ENCODE results near the gene HOXB3. TPM values are rescaled to one million over a fixed set of nuclear protein-coding genes. Genes with fewer than 3 reads are reported as not detected.
A peak's percentile ranks its signal among the peaks of the same experiment; 100 is the strongest.

The HOXB3 gene
- total RNA-seq, 1 donor from 2014 or later, result 93.7 TPM

DNA sequence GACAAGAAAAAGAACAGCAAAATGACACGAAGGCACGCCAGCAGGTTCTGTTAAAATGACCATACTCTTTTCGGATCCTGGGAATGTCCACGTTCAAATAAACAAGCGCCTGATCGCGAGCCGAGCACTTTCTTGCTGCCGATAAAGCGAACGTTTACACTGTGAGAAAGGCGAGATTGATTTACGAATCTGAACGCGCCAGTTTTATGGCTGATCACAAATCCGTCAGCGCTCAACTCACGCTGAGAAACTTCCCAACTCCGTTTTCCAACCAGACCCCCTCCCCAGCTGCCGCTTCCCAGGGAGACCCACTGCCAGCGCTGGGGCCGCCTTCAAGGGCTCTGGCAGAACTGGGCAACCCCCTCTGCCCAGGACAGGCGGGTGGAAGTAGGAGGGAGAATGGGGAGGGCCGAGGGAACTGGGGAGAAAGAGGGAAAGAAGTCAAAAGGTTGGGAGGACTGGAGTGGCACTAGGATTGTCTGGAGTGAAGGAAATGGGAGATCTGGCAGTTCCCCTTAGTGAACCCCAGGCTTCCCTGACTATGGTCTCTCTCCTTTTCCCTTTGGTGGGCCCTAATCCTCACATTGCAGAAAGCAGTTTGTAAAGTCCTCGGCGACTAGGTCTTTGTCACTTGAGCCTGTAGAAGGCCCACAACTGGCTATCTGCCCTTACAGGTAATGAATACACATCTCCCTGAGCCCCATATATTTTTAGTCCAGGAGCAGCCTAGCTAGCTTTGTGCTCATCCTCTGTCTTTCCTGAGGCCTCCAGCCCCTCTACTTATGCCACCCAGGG is 18.8 kb downstream of the HOXB3 start:
- no peaks in the 10 kb centered on the region for H3K9me3 Mint-ChIP-seq

DNA sequence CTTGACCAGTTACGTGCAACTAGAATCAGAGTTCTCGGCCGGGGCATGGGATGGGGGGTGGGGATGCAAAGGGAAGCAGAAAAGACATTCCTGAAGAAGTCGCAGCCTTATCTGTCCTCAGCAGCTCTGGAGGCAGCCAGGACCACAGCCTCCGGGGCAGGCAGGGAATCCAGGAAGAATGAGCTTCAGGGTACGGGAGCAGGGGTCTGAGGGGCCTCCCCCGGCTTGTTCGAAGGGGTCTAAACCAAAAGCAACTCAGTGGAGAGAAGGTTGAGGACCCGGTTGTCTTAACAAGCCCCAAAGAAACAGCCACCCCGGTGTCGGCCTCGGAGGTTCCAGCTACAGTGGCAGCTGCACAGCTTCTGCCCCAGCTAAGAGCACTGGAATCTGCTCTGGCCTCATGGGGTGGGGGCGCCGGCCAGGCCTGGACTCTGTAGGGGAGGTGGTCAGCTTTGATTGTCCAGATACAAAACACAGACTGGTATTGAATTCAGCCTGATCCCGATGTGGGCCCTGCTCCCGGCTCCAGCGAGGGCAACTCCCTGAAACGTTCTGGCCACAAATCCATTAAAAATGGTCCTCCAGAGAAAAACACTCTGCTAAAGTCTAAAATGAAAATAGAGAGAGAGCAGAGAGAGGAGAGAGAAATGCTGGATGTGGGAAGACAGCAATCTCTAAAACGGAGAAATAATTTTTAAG is 19.6 kb downstream of the HOXB3 start:
- Mint-ChIP-seq H3K27ac (no peak overlapping the region), H3K4me1 (ENCODE audit: unreplicated experiment) (peaks cover 43% of the 10 kb centered on the region), H3K9me3 (no peaks in the 10 kb centered on the region), H3K27me3 (peaks cover 49% of the 10 kb centered on the region), H3K36me3 (peaks cover 18% of the 10 kb centered on the region), H3K4me3 (no peak overlapping the region)
- DNase-seq (ENCODE audit: extremely low spot score, unreplicated experiment), result no peak
- TF ChIP-seq, protein P1, sequence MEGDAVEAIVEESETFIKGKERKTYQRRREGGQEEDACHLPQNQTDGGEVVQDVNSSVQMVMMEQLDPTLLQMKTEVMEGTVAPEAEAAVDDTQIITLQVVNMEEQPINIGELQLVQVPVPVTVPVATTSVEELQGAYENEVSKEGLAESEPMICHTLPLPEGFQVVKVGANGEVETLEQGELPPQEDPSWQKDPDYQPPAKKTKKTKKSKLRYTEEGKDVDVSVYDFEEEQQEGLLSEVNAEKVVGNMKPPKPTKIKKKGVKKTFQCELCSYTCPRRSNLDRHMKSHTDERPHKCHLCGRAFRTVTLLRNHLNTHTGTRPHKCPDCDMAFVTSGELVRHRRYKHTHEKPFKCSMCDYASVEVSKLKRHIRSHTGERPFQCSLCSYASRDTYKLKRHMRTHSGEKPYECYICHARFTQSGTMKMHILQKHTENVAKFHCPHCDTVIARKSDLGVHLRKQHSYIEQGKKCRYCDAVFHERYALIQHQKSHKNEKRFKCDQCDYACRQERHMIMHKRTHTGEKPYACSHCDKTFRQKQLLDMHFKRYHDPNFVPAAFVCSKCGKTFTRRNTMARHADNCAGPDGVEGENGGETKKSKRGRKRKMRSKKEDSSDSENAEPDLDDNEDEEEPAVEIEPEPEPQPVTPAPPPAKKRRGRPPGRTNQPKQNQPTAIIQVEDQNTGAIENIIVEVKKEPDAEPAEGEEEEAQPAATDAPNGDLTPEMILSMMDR (conservative IDR thresholded peaks at IDR 0.05), result no peak

More for the DNA sequence above, 18.8 kb downstream of the HOXB3 start:
- TF ChIP-seq, protein P1 (conservative IDR thresholded peaks at IDR 0.05), result no peak
- H3K36me3 Mint-ChIP-seq, result peaks cover 18% of the 10 kb centered on the region
- no peak for DNase-seq (ENCODE audit: extremely low spot score, unreplicated experiment)
- H3K27ac Mint-ChIP-seq, result no peak overlapping the region
- H3K4me3 Mint-ChIP-seq, result no peak overlapping the region
- H3K4me1 Mint-ChIP-seq (ENCODE audit: unreplicated experiment), result peaks cover 43% of the 10 kb centered on the region
- peaks cover 52% of the 10 kb centered on the region for H3K27me3 Mint-ChIP-seq

DNA sequence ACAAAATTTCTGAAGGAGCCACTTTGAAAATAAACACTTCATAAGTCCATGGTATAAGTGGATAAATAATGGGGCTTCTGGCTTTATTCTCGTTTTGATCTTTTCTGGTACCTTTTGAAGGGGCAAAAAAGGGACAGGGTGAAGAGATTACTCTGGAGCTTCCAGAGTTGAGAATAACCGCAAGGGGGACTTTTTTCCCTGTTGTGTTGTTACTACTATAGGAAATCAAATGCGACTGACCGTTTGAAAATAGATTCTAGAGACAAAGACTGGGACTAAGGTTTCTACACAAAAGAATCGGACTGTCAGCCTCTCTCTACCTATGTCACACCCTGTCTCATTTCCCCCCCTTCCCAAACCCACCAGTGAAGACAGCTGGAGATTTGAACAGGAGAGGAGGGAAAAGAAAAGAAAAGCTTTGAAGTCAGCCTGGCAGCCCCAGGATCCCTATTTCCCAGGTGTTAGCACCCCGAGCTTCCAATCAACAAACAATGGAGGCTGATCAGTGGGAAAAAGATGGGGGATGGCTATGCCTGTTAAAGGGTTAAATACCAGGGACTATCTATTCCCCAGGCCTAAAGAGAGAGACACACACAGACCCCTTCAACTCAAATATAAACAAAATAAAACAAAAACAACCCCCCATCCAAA is 20.2 kb downstream of the HOXB3 start:
- H3K36me3 Mint-ChIP-seq, result peaks cover 18% of the 10 kb centered on the region
- TF ChIP-seq, protein P1 (conservative IDR thresholded peaks at IDR 0.05), result peak; percentile 49
- no peak overlapping the region for H3K27ac Mint-ChIP-seq
- no peak overlapping the region for H3K4me3 Mint-ChIP-seq
- peaks cover 39% of the 10 kb centered on the region for H3K4me1 Mint-ChIP-seq (ENCODE audit: unreplicated experiment)
- DNase-seq (ENCODE audit: extremely low spot score, unreplicated experiment), result no peak
- no peaks in the 10 kb centered on the region for H3K9me3 Mint-ChIP-seq
- peaks cover 45% of the 10 kb centered on the region for H3K27me3 Mint-ChIP-seq

DNA sequence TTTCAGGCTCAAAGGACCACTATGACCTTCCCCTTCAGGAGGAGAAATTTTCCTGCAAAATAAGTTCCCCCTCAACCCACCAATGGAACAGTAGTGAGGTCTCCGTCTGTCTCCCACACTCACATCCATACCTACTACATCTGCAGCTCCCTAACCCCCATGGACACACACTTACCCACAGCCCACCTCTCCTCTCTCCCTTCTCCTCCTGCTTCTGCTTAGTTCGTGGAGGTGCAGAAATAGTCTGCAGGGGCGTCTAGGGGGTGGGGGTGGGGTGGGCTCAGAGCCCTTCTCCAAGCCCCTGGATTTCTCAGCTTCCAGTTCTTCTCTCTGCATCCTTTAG is 20.8 kb downstream of the HOXB3 start:
- peaks cover 18% of the 10 kb centered on the region for H3K36me3 Mint-ChIP-seq
- TF ChIP-seq, protein P1 (conservative IDR thresholded peaks at IDR 0.05), result no peak
- no peak overlapping the region for H3K4me3 Mint-ChIP-seq
- peaks cover 42% of the 10 kb centered on the region for H3K27me3 Mint-ChIP-seq
- H3K27ac Mint-ChIP-seq, result no peak overlapping the region
- H3K9me3 Mint-ChIP-seq, result no peaks in the 10 kb centered on the region
- peaks cover 37% of the 10 kb centered on the region for H3K4me1 Mint-ChIP-seq (ENCODE audit: unreplicated experiment)
- DNase-seq (ENCODE audit: extremely low spot score, unreplicated experiment), result no peak

DNA sequence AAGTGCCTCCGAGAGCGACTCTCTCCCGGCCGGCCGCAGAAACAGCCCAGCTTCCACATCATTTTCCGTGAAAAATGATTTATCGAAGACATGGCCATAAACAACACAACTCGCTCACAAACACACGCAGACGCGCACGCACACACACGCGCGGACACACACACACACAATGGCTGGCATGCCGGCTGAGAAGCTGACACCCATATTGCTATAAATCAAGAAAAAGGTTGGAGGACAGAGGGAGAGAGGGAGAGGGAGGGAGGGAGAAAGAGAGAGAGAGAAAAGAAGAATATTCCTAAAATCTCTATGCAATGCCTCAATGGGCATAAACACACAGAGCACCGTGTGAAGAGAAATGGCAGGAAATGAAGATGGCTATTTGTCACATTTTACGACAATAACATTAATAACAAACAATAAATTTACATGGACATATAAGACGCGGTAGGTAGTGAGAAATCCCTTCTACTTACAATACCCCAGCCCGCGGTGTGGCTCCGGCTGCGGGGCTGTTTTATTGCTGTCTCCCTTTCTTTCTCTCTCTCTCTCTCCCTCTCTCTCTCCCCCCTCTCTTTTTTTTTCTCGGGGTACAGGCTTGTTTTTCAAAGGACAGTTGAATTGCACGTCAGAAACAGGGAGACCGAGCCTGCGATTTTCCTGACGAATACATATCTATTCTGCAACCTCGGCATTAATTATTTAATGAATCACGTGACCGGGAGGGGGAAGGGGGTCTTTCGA is 21.4 kb downstream of the HOXB3 start:
- Mint-ChIP-seq H3K27ac (no peak overlapping the region), H3K4me3 (no peak overlapping the region), H3K36me3 (peaks cover 18% of the 10 kb centered on the region)

More for the DNA sequence above, 21.4 kb downstream of the HOXB3 start:
- peaks cover 33% of the 10 kb centered on the region for H3K4me1 Mint-ChIP-seq (ENCODE audit: unreplicated experiment)
- no peak for DNase-seq (ENCODE audit: extremely low spot score, unreplicated experiment)
- H3K27me3 Mint-ChIP-seq, result peaks cover 41% of the 10 kb centered on the region
- TF ChIP-seq, protein P1 (conservative IDR thresholded peaks at IDR 0.05), result no peak
- no peaks in the 10 kb centered on the region for H3K9me3 Mint-ChIP-seq

Measured in type B pancreatic cell (in vitro differentiated cells).